Fibroblast of mammary gland (primary cell): Measurements from ENCODE around the gene CRYBA2.
A peak's percentile ranks its signal among the peaks of the same experiment; 100 is the strongest.

Experiments
- DNase-seq: peaks from one replicate; pipeline ENCODE4 v3.0.0-alpha.2; 2010; ENCODE audit warnings: low read depth
- H3K4me3 ChIP-seq: 2 replicates; pipeline ENCODE4 v1.5.1; 2011; ENCODE audit warnings: low read depth, mild to moderate bottlenecking, low read length, moderate library complexity; ENCODE audit not compliant: control insufficient read depth
- CTCF ChIP-seq: conservative IDR thresholded peaks from 2 replicates; pipeline ENCODE4 v1.5.1; 2011; ENCODE audit warnings: low read depth, low read length, inconsistent platforms; ENCODE audit not compliant: control insufficient read depth, insufficient read depth

The CRYBA2 gene

GRCh38 chr2:218979846-218980734 lies 13.1 kb downstream of the CRYBA2 start:
- H3K4me3 ChIP-seq = no peak overlapping the region
- peak; percentile 71 for DNase-seq
- peak; percentile 67 for TF ChIP-seq CTCF

DNA sequence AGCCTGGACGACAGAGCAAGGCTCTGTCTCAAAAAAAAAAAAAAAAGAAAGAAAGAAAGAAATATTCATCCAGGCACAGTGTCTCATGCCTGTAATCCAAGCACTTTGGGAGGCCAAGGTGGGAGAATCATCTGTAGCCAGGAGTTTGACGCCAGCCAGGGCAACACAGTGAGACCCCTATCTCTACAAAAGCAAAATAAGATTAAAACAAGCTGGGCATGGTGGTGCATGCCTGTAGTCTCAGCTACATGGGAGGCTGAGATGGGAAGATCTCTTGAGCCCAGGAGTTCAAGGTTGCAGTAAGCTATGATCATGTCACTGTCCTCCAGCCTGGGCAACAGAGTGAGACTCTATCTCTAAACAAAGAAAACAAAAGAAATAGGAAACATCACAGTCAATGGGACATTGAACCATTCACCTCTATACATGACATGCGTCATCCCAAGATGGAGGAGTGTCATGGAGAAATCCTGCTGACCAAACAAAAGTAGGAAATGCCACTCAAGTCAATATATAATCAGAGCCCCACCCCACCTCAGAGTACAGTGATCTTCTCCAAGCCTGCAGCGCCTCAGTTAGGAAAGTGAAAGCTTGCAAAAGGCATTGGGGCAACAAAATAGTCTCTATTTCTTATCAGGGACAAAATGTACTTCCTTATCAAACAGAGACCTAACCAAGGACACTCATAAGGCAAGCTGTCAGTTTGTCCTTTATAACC lies 18.0 kb downstream of the CRYBA2 start:
- no peak for TF ChIP-seq CTCF
- no peak for DNase-seq
- H3K4me3 ChIP-seq = no peak overlapping the region

DNA sequence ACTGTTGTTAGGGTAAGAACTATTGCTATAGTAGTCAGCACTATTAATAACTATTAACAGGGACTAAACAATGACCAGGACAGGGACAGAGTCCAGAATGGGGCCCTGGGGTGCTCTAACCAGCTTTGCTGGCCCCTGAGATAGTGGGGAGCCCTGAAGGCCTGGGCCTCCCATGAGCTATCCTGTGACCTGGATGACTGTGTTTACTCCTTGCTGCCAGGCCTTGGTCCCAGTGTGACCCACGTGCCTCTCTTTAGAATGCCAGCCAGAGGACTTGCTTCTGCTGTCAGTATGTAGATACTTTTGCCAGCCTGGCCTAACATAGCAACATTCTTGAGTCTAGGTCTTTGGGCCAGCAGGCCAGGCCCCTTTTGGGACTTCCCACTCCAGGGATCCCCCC lies 22.3 kb downstream of the CRYBA2 start:
- no peak overlapping the region for H3K4me3 ChIP-seq
- TF ChIP-seq CTCF = no peak
- no peak for DNase-seq

DNA sequence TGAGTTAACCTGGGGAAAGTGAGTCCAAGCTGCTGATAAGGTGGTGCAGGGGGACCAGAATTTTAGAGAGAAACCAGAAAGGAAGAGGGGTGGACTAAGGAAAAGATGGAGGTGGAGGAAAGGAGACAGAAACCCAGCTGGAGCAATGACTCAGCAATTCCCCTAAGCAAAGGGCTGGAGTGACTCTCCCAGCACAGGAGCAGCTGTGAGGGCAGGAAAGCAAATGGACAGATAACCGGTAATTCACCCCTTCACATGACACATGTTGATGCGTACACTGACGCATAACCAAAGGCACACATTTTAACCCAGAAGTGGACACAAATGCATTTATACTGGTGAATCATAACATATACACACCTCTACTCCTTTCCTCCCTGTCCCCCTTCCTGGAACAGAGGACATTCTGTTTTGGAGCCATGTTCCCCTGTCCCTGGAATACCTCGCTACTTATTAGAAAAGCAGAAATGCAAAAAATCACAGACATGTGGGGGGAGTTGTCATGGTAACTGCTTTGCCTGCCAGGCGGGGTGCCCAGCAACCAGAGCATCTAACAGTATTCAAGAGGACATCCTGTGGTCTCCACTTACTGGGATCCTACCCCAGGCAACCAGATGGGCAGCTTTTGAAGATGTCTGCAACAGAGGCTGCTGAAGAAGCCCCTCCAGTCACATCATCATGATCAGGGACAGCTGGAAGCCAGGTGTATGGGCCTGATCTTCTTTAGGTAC lies 29.0 kb downstream of the CRYBA2 start:
- no peak overlapping the region for H3K4me3 ChIP-seq
- peak; percentile 94 for DNase-seq
- no peak for TF ChIP-seq CTCF

DNA sequence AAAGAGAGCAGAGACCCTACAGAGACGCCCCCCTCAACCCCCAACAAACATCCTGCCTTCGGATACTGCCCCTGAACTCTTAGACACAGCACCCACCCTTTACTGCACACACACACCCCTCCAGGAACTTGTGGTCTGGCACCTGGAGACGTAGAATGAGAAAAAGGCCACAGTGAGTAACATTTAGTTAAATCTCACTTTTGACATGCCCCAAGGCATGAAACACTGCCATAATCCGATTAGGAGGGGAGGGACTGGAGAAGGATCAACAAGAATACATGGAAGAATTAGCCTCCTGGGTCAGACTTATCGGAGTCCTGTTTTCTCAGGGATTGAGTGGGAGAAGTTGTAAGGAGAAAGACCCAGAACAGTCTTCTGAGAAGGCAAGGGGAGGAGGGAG lies 29.6 kb downstream of the CRYBA2 start:
- peak; percentile 21 for DNase-seq
- no peak overlapping the region for H3K4me3 ChIP-seq
- TF ChIP-seq CTCF = no peak

GRCh38 chr2:218962859-218963492 lies 30.2 kb downstream of the CRYBA2 start:
- no peak for TF ChIP-seq CTCF
- H3K4me3 ChIP-seq = peak overlapping the region; percentile 16

More at GRCh38 chr2:218962859-218963492, 30.2 kb downstream of the CRYBA2 start:
- DNase-seq = peak; percentile 65
